GM21737 (cell line): ENCODE data around the gene TSPAN14.
"Not testable (repeated sequence)": the region's sequence is repeated elsewhere in the genome, so short reads cannot be mapped to it uniquely, and the experiment has no call there.

Experiments used
- ATAC-seq: cut with Tn5 transposase; IDR thresholded peaks from one replicate; pipeline ENCODE4 v1.9.1; 2021; ENCODE audit warnings: mild to moderate bottlenecking, moderate library complexity; ENCODE audit not compliant: unreplicated experiment

TSPAN14 gene

DNA sequence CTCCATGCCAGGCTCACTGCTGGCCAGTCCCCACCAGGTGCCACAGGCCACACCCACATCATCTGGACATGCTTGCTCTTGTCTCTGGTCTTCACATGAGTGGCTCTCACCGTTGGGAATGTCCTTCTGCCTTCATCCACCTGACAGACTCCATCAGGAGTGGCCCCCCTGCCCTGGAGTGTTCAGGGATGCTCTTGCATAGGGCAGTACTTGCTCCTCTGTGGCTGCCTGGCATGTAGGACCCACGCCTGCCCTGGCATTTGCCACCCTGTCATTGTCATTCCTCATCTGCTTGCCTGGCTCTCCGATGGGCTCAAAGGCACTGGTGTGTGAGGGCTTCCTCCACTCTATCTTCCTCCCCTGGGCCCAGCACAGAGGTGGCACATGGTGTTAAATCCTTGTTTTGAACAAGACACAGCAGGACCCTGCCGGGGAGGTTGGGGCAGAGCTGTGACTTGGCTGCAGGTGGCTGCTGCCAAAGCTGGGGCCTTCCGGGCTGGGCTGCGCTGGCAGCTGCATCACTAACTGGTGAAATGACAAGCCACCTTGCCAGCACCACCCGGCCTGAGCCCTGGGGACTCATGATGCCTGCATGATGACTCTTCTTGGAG is 85.4 kb downstream of the TSPAN14 start:
- no peak for ATAC-seq

DNA sequence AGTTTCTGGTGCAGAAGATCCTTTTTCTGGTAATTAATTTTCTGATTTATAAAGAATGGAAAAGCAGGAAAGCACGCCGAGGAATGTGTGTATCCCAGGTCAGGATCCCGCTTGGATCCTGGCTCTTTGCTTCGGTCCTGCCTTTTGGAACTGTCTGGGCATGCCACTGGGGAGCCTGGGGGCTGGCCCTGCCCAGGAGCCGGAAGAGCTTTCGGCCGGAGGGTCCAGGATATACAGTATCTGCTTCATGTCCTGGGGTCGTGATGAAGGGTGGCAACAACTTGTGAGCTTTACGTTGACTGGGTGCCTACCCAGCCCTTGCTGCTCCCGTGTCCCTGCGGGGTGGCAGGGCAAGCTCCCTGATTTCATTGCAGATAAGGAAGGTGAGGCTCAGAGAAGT is 86.0 kb downstream of the TSPAN14 start:
- no peak for ATAC-seq

DNA sequence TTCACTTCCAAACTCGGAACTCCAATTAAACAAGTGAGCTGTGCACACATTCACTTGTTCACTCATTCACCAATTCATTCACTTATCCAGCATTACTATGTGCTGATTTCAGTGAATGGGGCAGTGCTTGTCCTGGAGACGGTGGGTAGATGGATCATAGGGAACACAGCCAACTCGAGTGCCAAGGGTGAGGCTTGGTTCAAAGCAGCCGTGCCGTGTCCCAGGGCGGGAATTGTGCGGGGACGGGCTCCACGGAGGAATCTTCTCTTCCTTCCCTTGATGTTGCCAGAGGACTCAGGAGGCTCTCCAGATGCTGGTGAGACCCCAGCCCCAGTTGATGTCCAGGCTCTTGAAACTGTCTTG is 86.5 kb downstream of the TSPAN14 start:
- no peak for ATAC-seq

DNA sequence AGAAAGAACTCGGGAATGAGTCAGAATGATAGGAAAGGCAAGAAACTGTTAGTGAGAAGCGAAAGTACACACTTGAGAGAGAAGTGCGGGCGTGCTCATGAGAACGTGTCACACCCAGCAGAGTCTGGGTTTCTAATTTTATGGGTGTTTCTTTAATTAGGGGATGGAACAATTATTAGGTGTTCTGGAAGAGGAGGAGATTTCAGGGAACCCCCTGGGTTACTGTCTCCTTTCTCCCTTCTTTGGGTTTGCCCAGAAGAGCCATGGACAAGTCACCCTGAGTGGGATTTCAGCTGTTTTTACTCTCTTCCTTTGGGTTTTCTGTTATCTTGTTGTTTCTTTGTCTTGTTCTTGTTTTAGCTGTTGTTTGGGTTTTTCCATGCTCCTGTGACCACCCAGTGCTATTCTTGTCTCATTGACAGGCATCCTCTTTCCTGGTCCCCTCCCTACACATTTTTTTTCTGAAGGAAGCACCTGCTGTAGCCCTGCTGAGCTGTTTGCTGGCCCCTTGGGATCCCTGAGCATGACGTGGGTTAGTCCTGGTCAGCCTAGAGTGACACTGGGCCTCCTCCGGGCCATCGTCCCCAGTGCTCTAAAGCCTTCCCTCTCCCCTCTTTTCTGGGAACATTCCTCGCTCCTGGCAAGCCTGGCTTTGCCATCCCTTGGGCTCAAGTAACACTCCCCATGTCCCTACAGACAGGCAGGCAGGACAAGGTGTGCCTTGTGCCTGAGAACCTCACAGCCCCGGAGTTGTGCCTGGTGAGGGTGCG is 87.1 kb downstream of the TSPAN14 start:
- peak; percentile 52 for ATAC-seq

- ATAC-seq = no peak
These were observed 87.9 kb downstream of the TSPAN14 start for GRCh38 chr10:80542053-80542452.

DNA sequence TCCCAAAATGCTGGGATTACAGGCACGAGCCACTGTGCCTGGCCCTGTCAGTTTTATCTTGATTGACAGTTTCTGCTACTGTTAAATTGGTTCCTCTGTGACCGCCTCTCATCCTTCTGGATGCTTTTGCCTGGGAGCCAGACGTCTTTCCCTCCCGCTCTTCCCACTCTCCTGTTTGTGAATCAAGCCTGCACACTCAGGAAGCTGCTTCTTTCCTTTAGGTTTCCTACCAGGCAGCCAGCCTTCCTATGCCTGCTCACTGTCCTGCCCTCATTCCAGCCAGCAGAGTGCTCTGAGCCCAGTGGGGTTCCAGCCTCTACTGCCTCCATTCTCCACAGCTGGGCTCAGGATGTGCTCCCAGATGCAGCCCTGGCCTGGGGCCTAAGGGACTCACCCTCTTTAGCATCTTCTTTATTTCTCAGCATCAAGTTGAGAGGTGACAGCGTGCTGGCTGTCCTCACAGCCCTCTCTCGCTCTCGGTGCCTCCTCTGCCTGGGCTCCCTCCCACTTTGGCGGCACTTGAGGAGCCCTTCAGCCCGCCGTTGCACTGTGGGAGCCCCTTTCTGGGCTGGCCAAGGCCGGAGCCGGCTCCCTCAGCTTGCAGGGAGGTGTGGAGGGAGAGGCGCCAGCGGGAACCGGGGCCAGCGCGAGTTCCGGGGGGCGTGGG is 88.7 kb downstream of the TSPAN14 start:
- ATAC-seq = no peak

GRCh38 chr10:80543319-80543672 is 89.2 kb downstream of the TSPAN14 start:
- not testable (repeated sequence) for ATAC-seq

GRCh38 chr10:80544316-80544953 is 90.3 kb downstream of the TSPAN14 start:
- ATAC-seq = no peak

GRCh38 chr10:80545258-80545881 is 91.3 kb downstream of the TSPAN14 start:
- no peak for ATAC-seq

- ATAC-seq = no peak
These were observed 98.1 kb downstream of the TSPAN14 start for GRCh38 chr10:80552151-80552646.

DNA sequence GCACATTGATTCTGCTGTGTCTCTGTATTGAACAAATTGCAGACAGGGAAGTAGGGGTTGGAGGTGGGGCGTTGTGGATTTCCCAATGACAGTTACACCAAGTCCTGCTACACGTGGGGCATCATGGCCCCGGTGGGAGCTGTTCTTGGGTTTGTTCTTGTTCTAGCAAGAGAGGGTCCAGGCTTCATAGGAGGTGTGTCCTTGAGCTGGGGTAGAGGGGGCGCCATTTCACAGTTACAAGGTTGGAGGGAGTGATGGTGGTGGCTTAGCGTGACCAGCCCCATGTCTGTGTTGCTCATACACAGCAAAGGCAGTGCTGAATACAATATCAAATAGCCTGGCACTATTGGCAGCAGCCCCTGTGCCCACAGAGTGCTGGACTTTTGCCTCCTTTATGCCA is 99.3 kb downstream of the TSPAN14 start:
- no peak for ATAC-seq

DNA sequence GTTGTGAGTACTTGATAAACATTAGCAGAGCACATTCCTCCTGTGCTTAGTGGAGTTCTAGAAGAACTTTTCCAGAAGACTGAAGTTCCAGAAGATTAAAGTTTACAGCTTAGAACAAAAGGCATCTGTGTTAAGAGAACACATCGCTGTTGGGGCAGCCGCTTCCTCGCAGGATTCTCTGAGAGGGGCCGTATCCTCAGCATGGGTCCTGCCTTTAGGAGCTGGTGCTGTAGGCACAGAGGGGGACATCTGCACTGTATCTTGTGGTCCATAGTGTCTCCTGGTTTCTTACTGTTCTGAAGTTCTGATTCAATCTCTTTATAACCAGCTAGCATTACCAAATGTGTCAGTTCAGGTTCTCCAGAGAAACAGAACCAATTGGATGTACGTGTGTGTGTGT is 99.9 kb downstream of the TSPAN14 start:
- no peak for ATAC-seq

DNA sequence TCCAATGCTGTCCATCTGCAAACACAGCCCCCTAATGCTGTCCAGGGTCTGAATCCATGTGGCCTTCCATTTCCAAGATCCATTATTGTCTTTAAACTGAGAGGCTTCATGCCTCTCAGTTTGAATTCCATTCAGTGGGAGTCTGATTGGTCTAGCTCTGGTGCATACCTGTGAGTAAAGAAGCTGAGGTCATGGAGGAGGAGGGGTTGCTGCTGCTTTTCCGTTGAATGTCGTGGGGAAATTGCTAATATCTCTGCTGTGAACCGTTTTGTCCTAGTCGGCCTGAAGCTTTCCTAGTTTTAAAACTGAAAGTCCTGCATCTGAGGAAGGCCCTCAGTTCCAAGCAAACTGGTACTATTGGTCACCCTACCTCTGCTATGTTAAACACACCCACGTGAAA is 101.3 kb downstream of the TSPAN14 start:
- no peak for ATAC-seq

DNA sequence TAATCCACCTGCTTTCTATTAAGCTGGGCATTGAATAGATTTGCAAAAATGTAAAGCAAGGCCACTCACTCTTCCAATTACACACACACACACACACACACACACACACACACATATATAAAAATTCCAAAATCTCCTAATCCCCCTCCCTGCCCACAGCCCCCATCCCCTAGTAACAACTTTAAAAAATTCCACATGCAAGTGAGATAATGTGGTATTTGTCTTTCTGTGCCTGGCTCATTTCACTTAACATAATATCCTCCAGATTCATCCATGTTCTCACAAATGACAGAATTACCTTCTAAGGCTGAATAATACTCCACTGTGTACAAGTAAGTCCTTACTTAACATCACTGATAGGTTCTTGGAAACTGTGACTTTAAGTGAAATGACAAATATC is 107.8 kb downstream of the TSPAN14 start:
- ATAC-seq = no peak

- ATAC-seq = no peak
These were observed 113.2 kb downstream of the TSPAN14 start for GRCh38 chr10:80567292-80567691.

DNA sequence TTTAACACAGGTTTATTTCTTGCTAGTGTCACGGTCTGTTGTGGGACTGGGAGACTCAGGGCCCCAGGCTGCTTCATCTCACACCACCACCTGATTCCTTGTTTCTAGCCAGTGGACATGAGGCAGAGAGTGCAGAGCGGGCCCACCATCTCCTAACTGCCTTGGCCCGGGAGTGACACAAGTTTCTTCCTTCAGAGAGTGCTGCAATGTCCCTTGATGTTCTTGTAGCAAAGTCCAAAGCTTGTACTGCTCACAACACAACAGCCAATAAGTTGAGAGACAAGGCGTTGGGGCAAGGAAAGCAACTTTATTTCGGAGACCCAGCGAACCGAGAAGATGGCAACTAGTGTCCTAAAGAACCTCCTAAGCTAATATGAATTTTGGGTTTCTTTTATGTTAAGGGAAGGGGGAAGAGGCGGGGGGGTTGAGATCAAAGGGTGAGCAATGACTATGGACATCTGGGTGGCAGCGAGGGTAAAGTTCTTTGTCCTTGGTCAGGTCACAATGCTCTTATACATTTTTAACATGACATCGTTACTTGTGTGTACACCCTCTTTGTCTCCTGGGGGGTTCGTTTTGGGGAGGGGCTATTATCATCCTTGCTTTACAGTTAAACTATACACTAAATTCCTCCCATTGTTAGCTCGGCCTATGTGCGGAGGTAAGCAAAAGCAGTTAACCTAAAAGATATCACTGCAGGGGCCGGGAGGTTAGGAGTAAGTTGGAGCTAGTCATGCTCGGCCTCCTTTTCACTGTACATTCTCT is 115.2 kb downstream of the TSPAN14 start:
- ATAC-seq = no peak

DNA sequence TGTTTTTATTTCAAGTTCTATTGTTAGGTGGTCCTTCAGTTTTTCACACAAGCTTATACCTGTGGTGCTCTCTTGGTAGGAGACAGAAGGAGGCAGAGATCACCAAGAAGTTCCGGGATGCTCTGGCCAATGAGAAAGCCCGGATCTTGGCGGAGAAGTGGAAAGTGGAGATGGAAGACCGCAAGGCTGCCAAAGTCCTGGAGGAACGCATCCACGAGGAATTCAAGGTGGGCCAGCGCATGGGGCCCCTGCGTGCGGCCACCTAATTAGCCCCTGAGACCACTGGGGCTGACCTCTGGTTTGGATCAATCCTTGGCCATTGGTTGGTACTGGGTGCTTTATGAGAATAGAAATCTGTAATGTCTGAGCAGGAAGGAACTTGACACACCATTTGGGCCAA is 117.2 kb downstream of the TSPAN14 start:
- no peak for ATAC-seq

- no peak for ATAC-seq
These were observed 125.2 kb downstream of the TSPAN14 start for GRCh38 chr10:80579181-80579763.

DNA sequence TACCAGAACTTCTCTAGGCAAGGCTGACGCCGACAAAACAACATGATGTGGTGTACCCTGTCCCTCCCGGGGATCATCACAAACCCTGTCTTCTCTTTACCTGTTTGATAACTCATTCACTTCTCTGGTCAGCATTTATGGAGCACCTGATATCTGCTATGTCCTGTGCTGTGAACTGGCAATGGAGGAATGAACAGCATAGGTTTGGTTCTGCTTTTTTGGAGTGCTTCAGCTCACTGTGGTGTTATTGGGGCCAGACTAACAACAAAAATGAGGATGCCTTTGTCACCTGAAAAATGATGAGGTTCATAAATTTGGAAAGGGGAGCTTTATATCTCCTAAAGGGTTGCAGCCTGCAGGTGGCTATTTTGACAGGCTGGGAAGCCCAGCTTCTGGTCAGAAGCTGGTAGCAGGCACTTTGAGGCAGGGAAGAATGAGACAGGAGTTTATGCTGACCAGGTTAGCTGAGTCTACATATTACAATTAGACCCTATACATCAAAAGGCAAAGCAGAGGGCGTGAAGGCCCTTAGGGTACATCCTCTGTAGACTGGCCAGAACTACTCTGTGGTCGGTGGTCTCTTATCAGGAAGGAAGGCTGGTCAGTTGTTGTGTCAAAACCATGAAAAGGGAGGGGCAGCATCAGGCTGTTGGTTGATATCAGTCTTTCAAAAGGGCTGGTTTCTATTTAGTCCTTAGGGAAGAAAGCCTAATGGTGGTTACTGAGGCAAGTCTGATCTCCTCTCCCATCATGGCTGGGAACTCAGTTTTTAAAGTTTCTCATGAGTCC is 125.9 kb downstream of the TSPAN14 start:
- no peak for ATAC-seq
